ENCODE measurements around the gene RBPJL. TPM values are rescaled to one million over a fixed set of nuclear protein-coding genes. Genes with fewer than 3 reads are reported as not detected.

The RBPJL gene
- total and polyA plus RNA-seq, 7 experiments from 2014 or later: not detected

DNA sequence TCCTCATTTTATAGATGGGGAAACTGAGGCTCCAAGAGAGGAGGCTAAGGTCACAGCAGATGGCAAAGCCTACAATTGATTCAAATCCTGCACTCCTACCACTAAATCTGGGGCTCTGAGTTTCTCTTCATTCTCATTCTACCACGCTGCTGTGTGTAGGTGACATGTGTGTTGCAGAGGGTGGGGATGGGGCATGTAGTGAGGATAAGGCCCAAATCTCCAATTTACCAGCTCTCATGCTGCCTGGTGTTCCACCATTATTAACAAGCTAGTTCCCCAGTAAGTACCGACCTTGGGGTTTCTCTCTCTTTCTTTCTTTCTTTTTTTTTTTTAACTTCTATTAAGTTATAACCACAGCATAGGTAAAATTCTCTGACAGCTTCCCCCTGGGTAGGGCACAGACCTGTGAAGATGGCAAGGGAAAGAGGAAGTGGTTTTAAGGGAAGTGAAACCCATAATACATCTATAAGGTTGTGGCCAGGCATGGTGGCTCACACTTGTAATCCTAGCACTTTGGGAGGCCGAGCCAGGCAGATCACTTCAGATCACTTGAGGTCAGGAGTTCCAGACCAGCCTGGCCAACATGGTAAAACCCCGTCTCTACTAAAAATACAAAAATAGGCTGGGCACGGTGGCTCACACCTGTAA is 14.4 kb downstream of the RBPJL start:
- Mint-ChIP-seq H3K4me3 (peak overlapping the region in 6 of 10 donors; percentile 2 to 58 (median 48)), H3K4me1 (peaks cover 10 to 48% (median 26%) of the 10 kb centered on the region in 7 donors), H3K27me3 (peaks cover 6 to 11% (median 8%) of the 10 kb centered on the region in 5 donors), H3K9me3 (no peaks in the 10 kb centered on the region), H3K36me3 (peaks cover 0 to 7% (median 0%) of the 10 kb centered on the region in 5 donors), H3K27ac (peak overlapping the region in 4 of 9 donors; percentile 28 to 77 (median 36))
- ATAC-seq (peak; percentile 78), DNase-seq (peak in 5 of 9 donors; percentile 7 to 42 (median 23))
- intact Hi-C loops (cut with micrococcal nuclease): no loop called here
- CTCF ChIA-PET: interaction anchor here (0.5 to 7.3 kb wide), 7 partner anchors 41 to 1326 kb away, joined by 3 to 67 read pairs (median 4); partner anchors contain the start of gene SYS1
- Histone ChIP-seq H3K4me1 (ENCODE audit: control insufficient read depth in 2 of 2, insufficient read depth in 2 of 2, low read length in 2 of 2) (peaks cover 15 to 16% of the 10 kb centered on the region in 2 donors), H3K36me3 (ENCODE audit: control insufficient read depth in 2 of 3, insufficient read depth in 3 of 3, low read length in 3 of 3) (no peaks in the 10 kb centered on the region), H3K27me3 (ENCODE audit: control insufficient read depth in 2 of 2, insufficient read depth in 2 of 2, low read length in 2 of 2) (no peaks in the 10 kb centered on the region), H3K4me3 (ENCODE audit: low read length) (no peak overlapping the region), H3K27ac (ENCODE audit: low read depth, low read length) (no peak overlapping the region), H3K9me3 (ENCODE audit: control insufficient read depth in 2 of 3, low read length in 3 of 3) (no peaks in the 10 kb centered on the region)
- POLR2A ChIA-PET: no interaction called here

DNA sequence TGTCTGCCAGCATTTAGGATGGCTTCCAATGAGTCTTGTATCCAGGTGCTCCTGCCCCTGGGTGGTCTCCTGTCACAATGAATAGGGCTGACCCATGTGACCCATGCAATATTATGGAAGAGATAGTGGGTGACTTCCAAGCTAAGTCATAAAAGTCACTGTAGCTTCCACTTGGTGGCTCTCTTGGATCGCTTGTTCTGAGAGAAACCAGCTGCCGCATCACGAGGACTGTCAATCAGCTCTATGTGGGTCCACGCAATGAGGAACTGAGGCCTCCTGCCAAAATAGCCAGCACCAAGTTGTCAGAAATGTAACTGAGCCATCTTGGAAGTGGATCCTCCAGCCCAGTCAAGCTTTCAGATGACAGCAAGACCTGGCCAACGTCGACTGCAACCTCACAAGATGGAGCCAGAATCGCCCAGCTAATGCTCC is 16.3 kb downstream of the RBPJL start:
- DNase-seq: no peak
- H3K4me3 Mint-ChIP-seq: no peak overlapping the region
- POLR2A ChIA-PET: interaction anchor here (1.5 kb wide), 1 partner anchor 114 kb away, joined by 6 read pairs; no protein-coding TSS in a partner anchor

DNA sequence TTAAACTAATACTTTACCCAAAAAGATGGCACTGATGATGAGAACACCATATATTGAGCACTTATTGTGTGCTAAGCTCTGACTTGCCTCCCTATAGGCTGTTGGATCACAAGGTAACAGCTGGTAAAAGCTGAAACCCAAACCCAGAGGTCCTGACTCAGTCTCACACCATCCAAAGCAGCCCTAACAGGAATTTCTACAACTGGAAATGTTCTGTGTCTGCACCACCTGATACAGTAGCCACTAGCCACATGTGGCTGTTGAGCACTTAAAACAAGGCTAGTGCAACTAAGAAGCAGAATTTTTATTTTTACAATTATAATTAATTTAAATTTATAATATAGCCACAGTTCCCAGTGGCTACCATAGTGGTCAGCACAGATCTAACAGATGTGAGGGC is 17.1 kb downstream of the RBPJL start:
- Mint-ChIP-seq H3K9me3 (no peaks in the 10 kb centered on the region), H3K36me3 (peaks cover 0 to 8% (median 0%) of the 10 kb centered on the region in 5 donors), H3K27ac (no peak overlapping the region), H3K27me3 (no peaks in the 10 kb centered on the region), H3K4me3 (no peak overlapping the region), H3K4me1 (peaks cover 10 to 35% (median 20%) of the 10 kb centered on the region in 7 donors)
- Histone ChIP-seq H3K4me3 (ENCODE audit: low read length) (no peak overlapping the region), H3K27ac (ENCODE audit: low read depth, low read length) (no peak overlapping the region), H3K36me3 (ENCODE audit: control insufficient read depth in 2 of 3, insufficient read depth in 3 of 3, low read length in 3 of 3) (no peaks in the 10 kb centered on the region), H3K27me3 (ENCODE audit: control insufficient read depth in 2 of 2, insufficient read depth in 2 of 2, low read length in 2 of 2) (no peaks in the 10 kb centered on the region), H3K4me1 (ENCODE audit: control insufficient read depth in 2 of 2, insufficient read depth in 2 of 2, low read length in 2 of 2) (peaks cover 14 to 16% of the 10 kb centered on the region in 2 donors), H3K9me3 (ENCODE audit: control insufficient read depth in 2 of 3, low read length in 3 of 3) (no peaks in the 10 kb centered on the region)
- CTCF ChIA-PET: interaction anchor here (0.9 to 1.5 kb wide), 3 partner anchors 39 to 447 kb away, joined by 3 to 11 read pairs (median 6); partner anchors contain the start of gene SYS1
- DNase-seq (no peak), ATAC-seq (no peak)
- intact Hi-C loops (cut with micrococcal nuclease): loop anchor here in 1 of 2 donors (1.0 kb wide), 1 partner anchor 114 kb away; no protein-coding TSS in a partner anchor
- POLR2A ChIA-PET: no interaction called here

More for the DNA sequence above, 16.3 kb downstream of the RBPJL start:
- CTCF ChIA-PET: interaction anchor here (1.1 to 1.5 kb wide), 3 partner anchors 23 to 448 kb away, joined by 4 to 11 read pairs (median 6); no protein-coding TSS in a partner anchor
- intact Hi-C loops (cut with micrococcal nuclease): loop anchor here in 1 of 2 donors (1.0 kb wide), 1 partner anchor 114 kb away; no protein-coding TSS in a partner anchor
- H3K4me3 ChIP-seq (ENCODE audit: low read length): no peak overlapping the region
- Mint-ChIP-seq H3K9me3 (no peaks in the 10 kb centered on the region), H3K27me3 (no peaks in the 10 kb centered on the region), H3K4me1 (peaks cover 10 to 42% (median 26%) of the 10 kb centered on the region in 7 donors), H3K36me3 (peaks cover 0 to 8% (median 0%) of the 10 kb centered on the region in 5 donors), H3K27ac (no peak overlapping the region)
- H3K27me3 ChIP-seq (ENCODE audit: control insufficient read depth in 2 of 2, insufficient read depth in 2 of 2, low read length in 2 of 2): no peaks in the 10 kb centered on the region
- H3K27ac ChIP-seq (ENCODE audit: low read depth, low read length): no peak overlapping the region
- H3K9me3 ChIP-seq (ENCODE audit: control insufficient read depth in 2 of 3, low read length in 3 of 3): no peaks in the 10 kb centered on the region
- no peaks in the 10 kb centered on the region for H3K36me3 ChIP-seq (ENCODE audit: control insufficient read depth in 2 of 3, insufficient read depth in 3 of 3, low read length in 3 of 3)
- peak; percentile 34 for ATAC-seq
- peaks cover 15 to 16% of the 10 kb centered on the region in 2 donors for H3K4me1 ChIP-seq (ENCODE audit: control insufficient read depth in 2 of 2, insufficient read depth in 2 of 2, low read length in 2 of 2)

DNA sequence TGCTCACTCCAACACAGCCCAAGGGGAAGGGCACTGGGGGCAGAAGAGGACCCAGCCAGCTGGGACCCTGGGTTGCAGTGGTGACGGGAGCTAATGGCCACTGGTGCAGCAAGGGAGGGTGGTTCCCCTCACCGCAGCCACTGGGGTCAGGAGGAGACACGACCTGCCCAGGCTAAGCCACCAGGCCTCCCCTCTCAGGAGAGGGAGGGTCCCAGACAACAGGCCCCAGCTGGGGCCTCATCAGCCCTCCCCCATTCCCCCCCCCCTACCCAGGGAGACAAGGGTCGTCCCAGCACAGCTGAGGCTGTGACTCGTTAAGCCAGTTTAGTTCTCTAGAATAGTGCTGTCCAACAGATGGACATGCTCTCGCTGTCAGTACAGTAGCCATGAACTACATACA is 18.7 kb downstream of the RBPJL start:
- Histone ChIP-seq H3K4me1 (ENCODE audit: control insufficient read depth in 2 of 2, insufficient read depth in 2 of 2, low read length in 2 of 2) (peaks cover 6 to 7% of the 10 kb centered on the region in 2 donors), H3K27me3 (ENCODE audit: control insufficient read depth in 2 of 2, insufficient read depth in 2 of 2, low read length in 2 of 2) (no peaks in the 10 kb centered on the region), H3K27ac (ENCODE audit: low read depth, low read length) (no peak overlapping the region), H3K36me3 (ENCODE audit: control insufficient read depth in 2 of 3, insufficient read depth in 3 of 3, low read length in 3 of 3) (no peaks in the 10 kb centered on the region), H3K4me3 (ENCODE audit: low read length) (no peak overlapping the region), H3K9me3 (ENCODE audit: control insufficient read depth in 2 of 3, low read length in 3 of 3) (no peaks in the 10 kb centered on the region)
- H3K36me3 Mint-ChIP-seq: peaks cover 0 to 7% (median 0%) of the 10 kb centered on the region in 5 donors
- ChIA-PET CTCF (interaction anchor here (1.1 kb wide), 1 partner anchor 458 kb away, joined by 4 read pairs; no protein-coding TSS in a partner anchor), POLR2A (interaction anchor here (0.5 kb wide), 1 partner anchor 52 kb away, joined by 3 read pairs; no protein-coding TSS in a partner anchor)
- H3K4me1 Mint-ChIP-seq: peaks cover 0 to 23% (median 10%) of the 10 kb centered on the region in 7 donors
- intact Hi-C loops (cut with micrococcal nuclease): no loop called here
- ATAC-seq: no peak
- no peak for DNase-seq
- H3K9me3 Mint-ChIP-seq: no peaks in the 10 kb centered on the region
- H3K27ac Mint-ChIP-seq: no peak overlapping the region
- H3K27me3 Mint-ChIP-seq: no peaks in the 10 kb centered on the region
- no peak overlapping the region for H3K4me3 Mint-ChIP-seq

DNA sequence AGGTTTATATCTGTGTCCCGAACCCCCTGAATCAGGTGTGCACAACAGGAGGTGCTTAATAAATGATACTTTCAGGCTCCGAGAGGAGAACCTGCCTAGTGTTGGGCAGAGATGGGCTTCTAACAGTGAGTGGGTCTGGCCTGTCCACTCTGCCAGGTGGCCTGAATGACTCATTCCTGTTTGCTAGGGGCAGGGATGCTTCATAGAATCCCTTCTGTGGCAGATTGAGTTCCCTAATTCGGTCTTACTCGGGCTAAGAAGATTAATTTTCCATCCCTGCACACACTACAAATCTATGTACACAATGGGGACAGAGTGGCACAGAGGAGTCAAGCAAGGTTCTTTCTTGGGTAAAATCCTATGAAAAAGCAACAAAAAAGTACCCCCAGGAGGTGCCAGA is 21.8 kb downstream of the RBPJL start:
- POLR2A ChIA-PET: no interaction called here
- CTCF ChIA-PET: no interaction called here
- no peaks in the 10 kb centered on the region for H3K9me3 Mint-ChIP-seq
- no peak overlapping the region for H3K4me3 Mint-ChIP-seq
- Histone ChIP-seq H3K9me3 (ENCODE audit: control insufficient read depth in 2 of 3, low read length in 3 of 3) (no peaks in the 10 kb centered on the region), H3K36me3 (ENCODE audit: control insufficient read depth in 2 of 3, insufficient read depth in 3 of 3, low read length in 3 of 3) (no peaks in the 10 kb centered on the region), H3K4me3 (ENCODE audit: low read length) (no peak overlapping the region), H3K27ac (ENCODE audit: low read depth, low read length) (no peak overlapping the region), H3K27me3 (ENCODE audit: control insufficient read depth in 2 of 2, insufficient read depth in 2 of 2, low read length in 2 of 2) (no peaks in the 10 kb centered on the region), H3K4me1 (ENCODE audit: control insufficient read depth in 2 of 2, insufficient read depth in 2 of 2, low read length in 2 of 2) (no peaks in the 10 kb centered on the region)
- H3K4me1 Mint-ChIP-seq: peaks cover 0 to 10% (median 0%) of the 10 kb centered on the region in 7 donors
- H3K27me3 Mint-ChIP-seq: no peaks in the 10 kb centered on the region
- H3K36me3 Mint-ChIP-seq: peaks cover 0 to 7% (median 0%) of the 10 kb centered on the region in 5 donors
- intact Hi-C loops (cut with micrococcal nuclease): no loop called here
- no peak overlapping the region for H3K27ac Mint-ChIP-seq
- DNase-seq (no peak), ATAC-seq (no peak)

DNA sequence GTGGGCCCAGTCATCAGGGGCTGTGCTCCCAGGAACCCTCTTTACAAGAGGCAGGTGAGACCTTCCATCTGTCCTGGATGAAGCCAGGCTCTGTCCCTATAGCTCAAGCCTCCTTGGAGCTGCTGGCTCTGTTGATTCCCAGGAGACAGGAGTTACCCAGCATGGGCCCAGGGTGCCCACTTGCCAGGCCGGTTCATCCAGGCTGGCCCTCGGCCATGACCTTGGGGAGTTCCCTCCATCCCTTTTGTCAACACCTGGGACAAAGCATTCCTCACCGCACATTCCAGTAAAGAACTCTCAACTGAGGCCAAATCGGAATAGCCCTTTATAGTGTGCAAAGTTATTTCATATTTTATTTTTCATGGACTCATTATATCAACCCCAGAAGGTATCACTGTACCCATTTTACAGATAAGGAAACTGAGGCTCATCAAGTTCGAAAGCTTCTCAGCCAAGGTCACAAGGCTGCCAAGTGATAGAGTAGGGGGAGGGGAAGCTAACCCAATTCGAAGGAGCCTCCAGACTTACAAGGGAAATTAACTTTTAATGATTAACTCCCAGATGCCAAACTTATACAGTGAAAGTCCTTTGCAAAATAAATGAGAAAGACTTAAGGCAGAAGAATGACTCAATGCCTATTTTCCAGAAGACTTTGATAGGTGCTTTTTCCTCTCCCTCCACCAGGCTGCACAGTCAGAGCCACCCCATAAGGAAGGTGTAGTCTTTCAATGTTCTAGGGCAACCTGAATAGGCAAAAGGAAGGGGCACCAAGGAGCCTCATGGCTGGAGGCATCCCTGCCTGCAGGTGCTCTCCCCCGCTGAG is 23.1 kb downstream of the RBPJL start:
- H3K4me1 ChIP-seq (ENCODE audit: control insufficient read depth in 2 of 2, insufficient read depth in 2 of 2, low read length in 2 of 2): no peaks in the 10 kb centered on the region
- no peak for DNase-seq
- no peaks in the 10 kb centered on the region for H3K9me3 Mint-ChIP-seq
- ChIA-PET CTCF (interaction anchor here (0.7 to 1.0 kb wide), 2 partner anchors 11 to 12 kb away, joined by 3 read pairs; no protein-coding TSS in a partner anchor), POLR2A (no interaction called here)
- H3K4me3 Mint-ChIP-seq: no peak overlapping the region
- no peak for ATAC-seq
- no peaks in the 10 kb centered on the region for H3K9me3 ChIP-seq (ENCODE audit: control insufficient read depth in 2 of 3, low read length in 3 of 3)
- H3K27ac Mint-ChIP-seq: no peak overlapping the region
- H3K4me3 ChIP-seq (ENCODE audit: low read length): no peak overlapping the region
- no peak overlapping the region for H3K27ac ChIP-seq (ENCODE audit: low read depth, low read length)
- H3K27me3 Mint-ChIP-seq: no peaks in the 10 kb centered on the region
- no peaks in the 10 kb centered on the region for H3K27me3 ChIP-seq (ENCODE audit: control insufficient read depth in 2 of 2, insufficient read depth in 2 of 2, low read length in 2 of 2)
- intact Hi-C loops (cut with micrococcal nuclease): no loop called here
- no peaks in the 10 kb centered on the region for H3K36me3 ChIP-seq (ENCODE audit: control insufficient read depth in 2 of 3, insufficient read depth in 3 of 3, low read length in 3 of 3)
- peaks cover 0 to 7% (median 0%) of the 10 kb centered on the region in 5 donors for H3K36me3 Mint-ChIP-seq
- peaks cover 0 to 10% (median 0%) of the 10 kb centered on the region in 7 donors for H3K4me1 Mint-ChIP-seq
